Putamen (tissue), 1 donor: Measurements from ENCODE around the gene ZNF469.

Experiments used
- DNase-seq: peaks from one replicate; pipeline ENCODE4 v3.0.0-alpha.2; 2016; ENCODE audit warnings: low spot score

The ZNF469 gene

GRCh38 chr16:88376835-88377726, 5.7 kb upstream of the ZNF469 start:
- DNase-seq, result no peak

GRCh38 chr16:88377961-88378360, 4.8 kb upstream of the ZNF469 start:
- no peak for DNase-seq

GRCh38 chr16:88378401-88378800, 4.4 kb upstream of the ZNF469 start:
- DNase-seq, result no peak

DNA sequence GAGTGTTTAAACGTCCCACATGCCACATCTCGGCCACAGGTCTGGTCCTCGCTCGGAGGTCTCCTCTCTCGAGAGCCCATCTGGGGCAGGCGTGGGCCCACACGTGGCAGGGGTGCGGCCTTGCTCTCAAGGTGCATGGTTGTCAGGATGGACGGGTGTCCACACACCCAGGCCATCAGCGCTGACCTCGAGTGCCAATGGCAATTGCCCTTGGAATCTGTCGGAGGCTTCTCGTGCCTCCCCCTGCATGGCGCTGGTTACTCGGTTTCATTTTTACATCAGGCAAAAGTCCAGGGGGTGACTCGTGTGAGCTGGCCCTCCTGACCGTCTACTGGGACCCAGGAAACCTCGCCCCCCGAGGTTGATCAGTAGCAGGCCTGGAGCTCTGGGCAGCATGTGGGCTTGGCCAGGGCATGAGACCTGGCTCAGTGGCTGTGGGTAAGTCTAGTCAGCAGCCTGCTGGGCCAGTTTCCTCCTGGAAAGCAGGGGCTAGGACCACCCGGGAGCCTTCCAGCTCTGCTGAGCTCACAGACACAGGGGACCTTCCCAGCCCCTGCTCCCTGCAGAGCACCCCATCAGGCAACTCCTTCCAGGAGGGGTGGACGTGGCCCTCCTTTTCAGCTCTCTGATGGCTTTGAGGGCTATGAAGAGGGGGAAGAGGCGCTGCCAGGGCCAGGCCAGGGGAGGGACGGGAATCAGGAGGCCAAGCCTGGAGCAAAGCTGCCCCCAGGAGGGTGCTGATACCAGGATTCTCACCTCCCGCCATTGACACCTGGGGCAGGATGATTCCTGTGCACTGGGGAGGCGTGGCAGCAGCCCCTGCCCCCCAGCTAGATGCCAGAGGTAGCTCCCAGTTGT, 3.7 kb upstream of the ZNF469 start:
- no peak for DNase-seq

GRCh38 chr16:88379694-88380040, 3.1 kb upstream of the ZNF469 start:
- no peak for DNase-seq

DNA sequence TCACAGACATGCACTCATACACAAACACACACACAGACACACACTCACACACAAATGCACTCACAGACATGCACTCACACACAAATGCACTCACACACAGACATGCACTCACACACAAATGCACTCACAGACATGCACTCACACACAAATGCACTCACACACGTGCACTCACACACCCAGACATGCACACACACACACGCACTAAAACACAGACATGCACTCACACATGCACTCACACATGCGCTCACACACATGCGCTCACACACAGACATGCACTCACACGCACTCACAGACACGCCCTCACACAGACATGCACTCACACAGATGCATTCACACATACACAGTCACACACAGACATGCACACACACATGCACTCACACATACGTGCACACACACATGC, 2.7 kb upstream of the ZNF469 start:
- no peak for DNase-seq

- no peak for DNase-seq
Measured at GRCh38 chr16:88380619-88381018, 2.1 kb upstream of the ZNF469 start.

GRCh38 chr16:88381820-88382451, 823 bp upstream of the ZNF469 start:
- DNase-seq, result no peak

DNA sequence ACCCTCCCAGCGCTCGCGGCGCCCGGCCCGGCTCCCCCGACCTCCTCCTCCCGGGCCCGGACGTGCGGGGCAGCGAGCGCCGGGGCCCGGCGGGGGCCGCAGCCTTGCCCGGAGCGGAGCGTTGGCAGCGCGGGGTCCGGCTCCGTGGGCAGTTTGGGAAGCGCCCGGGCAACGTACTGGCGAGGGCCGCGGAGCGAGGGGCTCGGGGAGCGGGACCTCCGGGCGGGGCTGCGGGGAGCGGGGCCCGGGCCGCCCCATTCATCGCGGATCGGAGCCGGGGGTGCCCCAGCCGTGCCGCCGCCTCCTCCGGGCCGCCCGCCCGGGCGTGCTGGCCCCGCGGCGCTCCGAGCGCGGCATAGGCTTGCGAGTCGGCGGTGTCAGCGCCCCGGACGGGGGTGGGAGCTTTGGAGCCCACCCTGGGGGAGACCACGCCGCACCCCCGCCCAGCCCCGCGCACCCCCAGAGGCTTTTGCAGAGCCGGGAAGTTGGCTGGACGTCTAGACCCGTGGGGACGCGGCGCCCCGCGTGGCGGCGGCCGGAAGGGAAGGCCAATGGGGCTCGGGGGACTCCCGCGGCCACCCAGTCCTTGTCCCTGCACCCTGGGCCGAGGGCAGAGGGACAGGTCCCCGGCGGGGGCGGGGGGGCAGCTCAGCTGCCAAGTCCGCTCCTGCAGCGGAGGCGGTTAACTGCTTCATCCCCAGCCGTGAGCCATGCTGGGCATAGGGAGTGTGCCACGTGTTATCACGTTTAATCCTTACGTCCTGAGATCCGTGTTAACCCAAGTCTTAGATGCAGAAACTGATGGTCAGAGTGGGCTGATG, 852 bp downstream of the ZNF469 start:
- DNase-seq, result no peak

- DNase-seq, result no peak
Measured at GRCh38 chr16:88384222-88385111, 1.7 kb downstream of the ZNF469 start.

GRCh38 chr16:88385112-88385594, 2.4 kb downstream of the ZNF469 start:
- no peak for DNase-seq

DNA sequence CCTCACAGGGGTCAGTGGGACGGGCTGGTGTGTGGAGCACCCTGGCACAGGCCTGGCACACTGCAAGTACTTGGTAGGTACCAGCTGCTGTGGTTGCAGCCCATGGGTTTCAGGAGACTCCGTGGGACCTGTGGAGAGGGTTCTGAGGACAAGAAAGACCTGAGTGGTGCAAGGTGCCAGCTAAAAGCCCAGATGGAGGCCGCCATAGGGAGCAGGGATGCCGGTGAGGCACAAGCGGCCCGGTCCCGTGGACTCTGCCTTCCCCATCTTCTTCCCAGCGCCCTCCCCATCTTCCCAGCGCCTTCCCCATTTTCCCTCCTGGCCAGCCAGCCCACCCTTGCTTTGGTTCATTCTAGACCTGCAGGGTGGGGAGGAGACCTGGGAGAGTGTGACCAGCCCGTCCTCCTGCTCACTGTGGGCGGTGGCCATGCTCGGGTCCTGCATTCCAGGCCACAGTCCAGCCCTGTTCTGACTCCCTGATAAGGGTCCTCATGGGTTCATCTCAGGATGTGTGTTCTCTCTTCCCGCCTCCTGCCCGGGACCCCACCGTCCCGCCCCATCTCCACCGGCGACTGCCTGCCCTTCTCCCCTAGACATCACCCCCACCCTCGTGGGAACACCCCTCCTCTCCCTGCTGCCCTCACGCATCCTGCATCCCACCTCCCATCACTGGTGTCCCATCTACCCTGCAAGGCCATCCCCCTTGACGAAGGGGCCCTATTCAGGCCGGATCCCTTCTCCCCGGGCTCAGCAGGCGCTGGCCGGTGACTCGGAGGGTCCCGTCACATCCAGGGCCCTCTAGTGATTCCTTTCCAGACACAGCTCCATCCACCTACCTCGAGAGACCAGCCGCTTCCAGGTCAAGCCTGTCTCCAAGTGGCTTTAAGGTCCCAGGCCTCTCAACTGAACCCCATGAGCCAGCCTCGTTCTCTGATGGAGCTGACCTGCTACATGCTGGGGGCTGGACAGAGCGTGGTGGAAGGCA, 3.4 kb downstream of the ZNF469 start:
- DNase-seq, result no peak

GRCh38 chr16:88387180-88387765, 4.5 kb downstream of the ZNF469 start:
- no peak for DNase-seq

GRCh38 chr16:88387941-88388627, 5.3 kb downstream of the ZNF469 start:
- peak; percentile 46 for DNase-seq

GRCh38 chr16:88389191-88389590, 6.4 kb downstream of the ZNF469 start:
- no peak for DNase-seq

- no peak for DNase-seq
Measured at GRCh38 chr16:88389621-88390160, 6.9 kb downstream of the ZNF469 start.

GRCh38 chr16:88390265-88390664, 7.5 kb downstream of the ZNF469 start:
- DNase-seq, result no peak

- DNase-seq, result no peak
Measured at GRCh38 chr16:88390735-88391134, 8.0 kb downstream of the ZNF469 start.
